Endodermal cell (in vitro differentiated cells): Measurements from ENCODE around the gene NOXRED1. TPM values are rescaled to one million over a fixed set of nuclear protein-coding genes. Genes with fewer than 3 reads are reported as not detected.

Experiments used
- DNase-seq: peaks from one replicate; pipeline ENCODE4 v3.0.0-alpha.2; 2017
- H3K27ac ChIP-seq: 2 replicates; pipeline ENCODE4 v1.5.1; 2013; ENCODE audit warnings: mild to moderate bottlenecking, low read depth, low read length, moderate library complexity
- H3K27me3 ChIP-seq: 2 replicates; pipeline ENCODE4 v1.6.1; 2013; ENCODE audit warnings: mild to moderate bottlenecking, low read length, moderate library complexity; ENCODE audit not compliant: insufficient read depth, control insufficient read depth, poor library complexity, severe bottlenecking
- H3K36me3 ChIP-seq: 2 replicates; pipeline ENCODE4 v1.7.0; 2013; ENCODE audit warnings: mild to moderate bottlenecking, low read length, moderate library complexity; ENCODE audit not compliant: control insufficient read depth, insufficient read depth
- H3K4me1 ChIP-seq: one replicate; pipeline ENCODE4 v1.7.0; 2013; ENCODE audit warnings: low read length; ENCODE audit not compliant: control insufficient read depth, insufficient read depth
- H3K4me3 ChIP-seq: 2 replicates; pipeline ENCODE4 v1.5.1; 2013; ENCODE audit warnings: mild to moderate bottlenecking, low read length, moderate library complexity
- H3K9ac ChIP-seq: 2 replicates; pipeline ENCODE4 v1.6.1; 2013; ENCODE audit warnings: mild to moderate bottlenecking, low read length, moderate library complexity; ENCODE audit not compliant: poor library complexity, severe bottlenecking; ENCODE audit errors: extremely low read depth
- H3K9me3 ChIP-seq: 2 replicates; pipeline ENCODE4 v1.6.1; 2013; ENCODE audit warnings: mild to moderate bottlenecking, low read length, moderate library complexity; ENCODE audit not compliant: control insufficient read depth
- H3K27ac Mint-ChIP-seq: 2 replicates; pipeline ENCODE4 v1.8.0; 2020; ENCODE audit warnings: mixed read lengths
- H3K27me3 Mint-ChIP-seq: 2 replicates; pipeline ENCODE4 v1.8.0; 2021; ENCODE audit warnings: mild to moderate bottlenecking, mixed read lengths; ENCODE audit not compliant: insufficient read depth
- H3K36me3 Mint-ChIP-seq: 2 replicates; pipeline ENCODE4 v1.8.0; 2020; ENCODE audit warnings: low read depth, mixed read lengths
- H3K4me1 Mint-ChIP-seq: 2 replicates; pipeline ENCODE4 v1.8.0; 2020; ENCODE audit warnings: mixed read lengths
- H3K4me3 Mint-ChIP-seq: 2 replicates; pipeline ENCODE4 v1.8.0; 2020; ENCODE audit warnings: mild to moderate bottlenecking, moderate library complexity, mixed read lengths
- H3K9me3 Mint-ChIP-seq: 2 replicates; pipeline ENCODE4 v1.8.0; 2020; ENCODE audit warnings: mild to moderate bottlenecking, mixed read lengths
- CTCF ChIP-seq: fragments of 200-600 bp; sonication (generic); conservative IDR thresholded peaks from 2 replicates; pipeline ENCODE4 v1.5.0; 2021; ENCODE audit warnings: antibody characterized with exemption, mild to moderate bottlenecking
- WGBS, 2 experiments: methylation state at CpG; one replicate each; pipeline versions ENCODE4 v1.1.5 to v1.1.7; 2013; ENCODE audit warnings: missing lambda C conversion rate in 2 of 2, mixed read lengths in 1 of 2; ENCODE audit not compliant: insufficient coverage in 1 of 2, insufficient read length in 1 of 2; 5-methylcytosine and 5-hydroxymethylcytosine counted together
- total RNA-seq, 2 donors: library from RNA; stranded (reverse); fragmentation: NEBNext Ultra II Directional in 1 of 2; extraction: Animal tissue kit (Norgen Biotek cat#: 25700) in 1 of 2; gene quantifications; 2 replicates in 1 of 2; 3 replicates in 1 of 2; pipeline ENCODE4 v1.2.1, GENCODE V29; 2021

NOXRED1 gene
- total RNA-seq, 2 donors from 2014 or later, result 0.49 to 0.92 TPM

- TF ChIP-seq CTCF, result no peak
- H3K9me3 Mint-ChIP-seq, result no peaks in the 10 kb centered on the region
- peaks cover 9% of the 10 kb centered on the region for H3K4me1 ChIP-seq
- H3K27me3 Mint-ChIP-seq, result no peaks in the 10 kb centered on the region
- H3K27ac ChIP-seq, result peak overlapping the region; percentile 84
- peak overlapping the region; percentile 99 for H3K27ac Mint-ChIP-seq
- H3K27me3 ChIP-seq, result no peaks in the 10 kb centered on the region
- DNase-seq, result peak; percentile 81
- WGBS, 2 experiments, result 1% methylated on average over 15 to 29 of the region's 29 CpGs
- H3K4me3 ChIP-seq, result peak overlapping the region; percentile 97
- peaks cover 34% of the 10 kb centered on the region for H3K36me3 ChIP-seq
- H3K9ac ChIP-seq, result peak overlapping the region; percentile 67
- peaks cover 34% of the 10 kb centered on the region for H3K36me3 Mint-ChIP-seq
- peak overlapping the region; percentile 94 for H3K4me3 Mint-ChIP-seq
- H3K9me3 ChIP-seq, result no peaks in the 10 kb centered on the region
- H3K4me1 Mint-ChIP-seq, result peaks cover 23% of the 10 kb centered on the region
These were observed 35.1 kb upstream of the NOXRED1 start for GRCh38 chr14:77458249-77458950.

GRCh38 chr14:77457522-77458248 lies 34.4 kb upstream of the NOXRED1 start, which contains the start of the genes AHSA1 and VIPAS39:
Gene AHSA1 (plus strand): TSS chr14:77458093. CDS start chr14:77458190, 97 bp downstream.
Gene VIPAS39 (minus strand): TSS chr14:77457601. CDS start chr14:77454102, 3,499 bp downstream.
- no peaks in the 10 kb centered on the region for H3K27me3 ChIP-seq
- WGBS, 2 experiments, result 0% methylated on average over 27 to 50 of the region's 50 CpGs
- peaks cover 9% of the 10 kb centered on the region for H3K4me1 ChIP-seq
- peaks cover 32% of the 10 kb centered on the region for H3K36me3 ChIP-seq
- H3K4me3 ChIP-seq, result peak within 1 kb of the TSS; percentile 97
- Mint-ChIP-seq H3K36me3 (peaks cover 36% of the 10 kb centered on the region), H3K27ac (peak within 1 kb of the TSS; percentile 99), H3K4me3 (peak within 1 kb of the TSS; percentile 94), H3K9me3 (no peaks in the 10 kb centered on the region), H3K27me3 (no peaks in the 10 kb centered on the region), H3K4me1 (peaks cover 23% of the 10 kb centered on the region)
- H3K9me3 ChIP-seq, result no peaks in the 10 kb centered on the region
- H3K9ac ChIP-seq, result peak within 1 kb of the TSS; percentile 67
- no peak for TF ChIP-seq CTCF
- H3K27ac ChIP-seq, result peak within 1 kb of the TSS; percentile 84
- peak; percentile 98 for DNase-seq

GRCh38 chr14:77457115-77457521 lies 33.8 kb upstream of the NOXRED1 start:
- Histone ChIP-seq H3K36me3 (peaks cover 30% of the 10 kb centered on the region), H3K27ac (no peak overlapping the region), H3K4me1 (peaks cover 9% of the 10 kb centered on the region), H3K9ac (peak overlapping the region; percentile 60), H3K4me3 (peak overlapping the region; percentile 97), H3K27me3 (no peaks in the 10 kb centered on the region), H3K9me3 (no peaks in the 10 kb centered on the region)
- Mint-ChIP-seq H3K4me3 (peak overlapping the region; percentile 94), H3K4me1 (peaks cover 23% of the 10 kb centered on the region), H3K27ac (peak overlapping the region; percentile 96), H3K9me3 (no peaks in the 10 kb centered on the region), H3K27me3 (no peaks in the 10 kb centered on the region), H3K36me3 (peaks cover 32% of the 10 kb centered on the region)
- no peak for TF ChIP-seq CTCF
- WGBS, 2 experiments, result 0 to 1% methylated on average over 12 to 18 of the region's 18 CpGs
- no peak for DNase-seq
